GM19395 (cell line): Measurements from ENCODE around the gene LIG1.

ENCODE experiments used
- ATAC-seq: cut with Tn5 transposase; IDR thresholded peaks from one replicate; pipeline ENCODE4 v1.9.1; 2021; ENCODE audit warnings: mild to moderate bottlenecking, moderate library complexity; ENCODE audit not compliant: unreplicated experiment

LIG1 gene

GRCh38 chr19:48169939-48170803 is at the start of gene LIG1, which contains the start of gene ZSWIM9:
Gene LIG1 (minus strand): TSS chr19:48170344. CDS start chr19:48165566, 4,778 bp downstream.
Gene ZSWIM9 (plus strand): TSS chr19:48170680. CDS start chr19:48171803, 1,123 bp downstream.
- ATAC-seq = peak; percentile 77

DNA sequence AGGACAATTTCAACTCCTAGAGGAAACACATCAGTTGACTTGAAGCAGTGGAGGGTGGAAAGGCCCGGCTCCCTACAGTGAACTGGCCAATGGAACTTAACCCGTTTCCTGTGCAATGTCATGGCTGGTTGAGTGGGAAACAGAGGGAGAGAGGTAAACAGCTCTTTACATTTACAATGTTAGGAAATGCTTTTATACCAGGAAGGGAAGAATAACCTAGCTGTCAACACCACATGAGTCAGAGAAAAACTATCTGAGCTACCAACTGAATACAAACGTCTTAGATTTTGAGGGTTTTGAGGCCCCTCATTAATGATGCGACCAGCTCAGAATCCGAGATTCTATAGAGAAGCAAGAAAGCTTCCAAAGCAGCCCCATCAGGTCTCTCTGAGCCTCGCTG is 48.9 kb upstream of the LIG1 start:
- ATAC-seq = no peak

DNA sequence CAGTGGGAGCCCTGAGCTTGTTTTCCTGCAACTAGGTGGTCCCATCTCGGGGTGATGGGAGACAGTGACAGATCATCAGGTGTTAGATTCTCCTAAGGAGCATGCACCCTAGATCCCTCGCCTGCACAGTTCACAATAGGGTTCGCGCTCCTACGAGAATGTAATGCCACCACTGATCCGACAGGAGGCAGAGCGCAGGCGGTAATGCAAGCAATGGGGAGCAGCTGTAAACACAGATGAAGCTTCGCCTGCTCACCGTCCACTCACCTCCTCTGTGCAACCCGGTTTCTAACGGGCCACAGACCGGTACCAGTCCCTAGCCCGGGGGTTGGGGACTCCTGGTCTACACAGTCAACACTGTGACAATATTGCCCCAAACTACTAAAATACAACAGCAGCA is 46.8 kb upstream of the LIG1 start:
- no peak for ATAC-seq

DNA sequence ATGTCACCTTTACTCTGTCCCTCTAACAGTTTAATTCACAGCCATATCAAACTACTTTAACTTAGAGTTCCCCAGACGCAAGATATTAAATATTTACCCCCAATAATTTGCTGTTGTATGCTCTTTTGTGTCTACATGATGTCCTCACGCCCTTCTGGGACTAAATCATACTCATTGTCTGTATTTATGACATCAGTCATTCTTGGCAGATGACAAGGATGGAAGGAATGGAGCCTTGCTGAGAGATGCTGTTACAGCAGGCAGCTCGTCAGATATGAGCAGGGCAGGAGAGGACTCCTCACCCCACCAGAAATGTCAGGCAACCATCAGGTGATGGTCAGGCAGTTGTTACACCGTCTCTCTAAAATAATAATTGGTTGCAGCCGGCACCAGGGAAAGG is 43.8 kb upstream of the LIG1 start:
- ATAC-seq = no peak

DNA sequence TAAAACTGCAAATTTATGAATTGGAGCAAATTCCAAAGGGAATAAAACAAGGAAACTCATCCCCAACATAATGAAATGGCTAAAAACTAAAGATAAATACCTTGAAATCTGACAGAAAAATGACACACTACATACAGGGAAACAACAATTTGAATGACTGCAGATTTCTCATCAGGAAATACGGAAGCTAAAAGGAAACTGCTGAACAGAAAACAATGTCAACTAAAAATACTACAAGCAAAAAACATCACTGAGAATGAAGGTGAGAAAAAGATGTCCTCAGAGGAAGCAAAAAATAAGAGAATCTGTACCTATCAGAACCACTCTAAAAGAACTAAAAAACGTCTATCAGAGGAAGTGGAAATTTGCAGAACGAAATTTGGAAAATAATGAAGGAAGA is 39.9 kb upstream of the LIG1 start:
- no peak for ATAC-seq

DNA sequence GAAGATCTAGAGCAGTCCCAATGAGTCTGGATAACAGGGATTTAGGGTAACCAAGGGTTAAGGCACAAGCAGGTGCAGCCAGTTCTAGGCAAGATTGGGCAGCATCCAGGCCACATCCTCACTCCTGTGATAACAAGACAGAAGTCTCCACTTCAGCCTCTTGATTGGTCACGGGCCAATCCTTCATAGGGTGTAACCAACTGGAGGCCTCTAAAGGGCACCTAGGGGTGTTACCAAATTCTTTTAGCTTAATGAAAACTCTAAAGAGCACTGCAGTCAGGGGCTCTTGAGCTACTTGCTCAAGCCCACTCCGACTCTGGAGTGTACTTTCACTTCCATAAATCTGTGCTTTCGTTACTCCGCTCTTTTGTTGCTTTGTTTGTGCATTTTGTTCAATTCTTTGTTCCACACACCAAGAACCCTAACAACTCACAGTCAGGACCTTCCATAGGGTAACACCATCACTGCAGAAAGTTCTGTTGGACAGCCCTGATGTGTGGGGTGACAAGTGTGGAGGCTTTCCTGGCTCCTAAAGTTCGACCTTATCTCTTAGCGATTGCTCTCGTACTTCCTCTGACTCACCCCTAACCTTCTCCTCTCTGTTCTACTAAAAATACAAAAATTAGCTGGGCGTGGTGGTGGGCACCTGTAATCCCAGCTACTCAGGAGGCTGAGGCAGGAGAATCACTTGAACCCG is 36.4 kb upstream of the LIG1 start:
- no peak for ATAC-seq

DNA sequence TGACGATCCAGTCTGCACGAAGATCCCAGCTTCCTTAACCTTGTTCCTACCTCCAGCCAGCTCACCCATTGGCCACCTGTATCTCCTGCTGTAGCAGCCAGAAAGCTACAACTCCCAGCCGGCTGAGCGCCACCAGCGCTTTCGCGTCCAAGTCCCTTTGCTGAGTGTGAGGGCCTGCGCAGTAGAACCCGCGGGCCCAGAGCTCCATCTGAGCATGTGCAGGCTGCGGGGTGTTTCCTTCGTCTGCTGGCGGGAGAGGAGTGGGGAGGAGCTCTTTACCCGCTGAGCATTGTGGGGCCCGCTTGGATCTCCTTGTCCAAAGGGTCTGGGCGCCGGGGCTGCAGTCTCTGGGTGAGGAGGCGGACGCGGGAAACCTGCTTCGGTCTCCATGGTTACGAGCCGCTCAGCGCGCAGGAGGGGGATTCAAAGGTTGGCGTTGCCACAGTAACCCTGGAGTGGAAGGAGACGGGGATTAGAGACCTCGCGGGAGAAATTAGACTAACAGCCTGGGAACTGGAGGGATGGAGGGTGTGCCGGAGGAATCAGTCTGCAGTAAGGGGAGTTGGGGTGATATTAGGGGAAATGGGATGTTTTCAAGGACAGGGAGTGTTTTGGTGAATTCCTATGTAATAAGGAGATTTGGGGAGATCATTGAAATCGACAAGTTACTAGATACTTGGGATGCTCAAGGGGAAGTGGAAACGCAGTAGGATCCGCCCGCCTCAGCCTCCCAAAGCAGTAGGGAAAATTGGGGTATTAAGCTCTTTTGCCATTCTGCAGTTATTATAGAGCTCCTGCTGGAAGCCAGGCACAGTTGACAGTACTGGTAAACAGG is 33.9 kb upstream of the LIG1 start:
- peak; percentile 94 for ATAC-seq

DNA sequence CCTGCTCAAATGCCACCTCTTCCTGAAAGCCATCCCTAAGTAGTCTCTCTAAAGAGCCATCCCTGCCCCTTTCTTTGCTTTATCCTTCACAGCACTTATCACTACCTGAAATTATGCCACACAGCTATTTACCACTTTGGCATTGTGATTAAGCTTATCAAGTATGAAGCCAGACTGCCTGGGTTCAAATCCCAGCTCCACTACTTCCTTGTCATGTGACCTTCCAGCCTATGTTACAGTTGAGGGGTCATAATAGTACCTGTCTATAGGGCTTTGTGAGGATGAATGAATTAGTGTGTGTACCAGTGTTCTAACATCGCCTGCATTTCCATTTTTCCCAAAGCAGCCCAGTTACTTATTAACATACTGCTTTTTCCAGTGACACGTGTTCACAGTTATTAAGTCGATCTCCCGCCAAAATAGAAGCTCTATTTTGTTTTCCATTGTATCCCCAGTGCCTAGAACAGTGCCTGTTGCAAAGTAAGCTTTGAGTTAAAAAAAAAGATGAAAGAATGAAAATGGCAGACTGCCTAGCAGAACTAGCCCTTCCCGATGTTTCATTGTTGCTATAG is 33.2 kb upstream of the LIG1 start:
- no peak for ATAC-seq

GRCh38 chr19:48196933-48197665 is 27.0 kb upstream of the LIG1 start:
- ATAC-seq = no peak

GRCh38 chr19:48196321-48196763 is 26.2 kb upstream of the LIG1 start:
- ATAC-seq = no peak

DNA sequence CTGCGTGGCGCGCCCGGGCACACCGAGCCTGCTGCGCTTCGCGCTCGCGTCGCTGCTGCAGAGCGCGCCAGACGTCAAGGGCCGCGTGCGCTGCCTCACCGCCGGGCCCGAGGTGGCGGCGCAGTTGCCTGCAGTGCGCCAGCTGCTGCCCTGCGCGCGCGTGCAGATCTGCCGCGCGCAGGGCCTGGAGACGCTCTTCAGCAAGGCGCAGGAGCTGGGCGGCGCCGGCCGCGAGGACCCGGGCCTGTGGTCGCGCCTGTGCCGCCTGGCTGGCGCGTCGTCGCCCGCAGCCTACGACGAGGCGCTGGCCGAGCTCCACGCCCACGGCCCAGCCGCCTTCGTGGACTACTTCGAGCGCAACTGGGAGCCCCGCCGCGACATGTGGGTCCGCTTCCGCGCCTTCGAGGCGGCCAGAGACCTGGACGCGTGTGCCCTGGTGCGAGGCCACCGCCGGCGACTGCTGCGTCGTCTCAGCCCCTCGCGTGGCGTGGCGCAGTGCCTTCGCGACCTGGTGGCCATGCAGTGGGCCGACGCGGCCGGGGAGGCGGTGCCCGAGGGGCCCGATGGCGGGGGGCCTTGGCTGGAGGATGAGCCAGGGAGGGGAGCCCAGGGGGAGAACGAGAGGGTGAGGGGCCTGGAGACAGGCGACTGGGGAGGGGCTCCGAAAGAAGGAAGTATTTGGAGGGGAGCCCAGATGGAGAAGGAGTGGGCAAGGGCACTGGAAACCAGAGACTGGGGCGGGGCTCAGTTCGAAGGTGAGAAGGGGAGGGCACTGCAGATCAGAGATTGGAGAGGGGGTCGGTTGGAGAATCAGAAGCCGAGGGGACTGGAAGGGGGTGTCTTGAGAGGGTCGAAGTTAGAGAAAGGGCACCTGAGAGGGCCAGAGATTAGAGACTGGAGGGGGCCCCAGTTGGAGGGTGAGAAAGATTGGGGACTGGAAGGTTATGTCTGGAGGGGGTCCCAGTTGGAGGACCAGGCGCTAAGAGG is 25.0 kb upstream of the LIG1 start:
- no peak for ATAC-seq

GRCh38 chr19:48194041-48194843 is 24.1 kb upstream of the LIG1 start:
- no peak for ATAC-seq

DNA sequence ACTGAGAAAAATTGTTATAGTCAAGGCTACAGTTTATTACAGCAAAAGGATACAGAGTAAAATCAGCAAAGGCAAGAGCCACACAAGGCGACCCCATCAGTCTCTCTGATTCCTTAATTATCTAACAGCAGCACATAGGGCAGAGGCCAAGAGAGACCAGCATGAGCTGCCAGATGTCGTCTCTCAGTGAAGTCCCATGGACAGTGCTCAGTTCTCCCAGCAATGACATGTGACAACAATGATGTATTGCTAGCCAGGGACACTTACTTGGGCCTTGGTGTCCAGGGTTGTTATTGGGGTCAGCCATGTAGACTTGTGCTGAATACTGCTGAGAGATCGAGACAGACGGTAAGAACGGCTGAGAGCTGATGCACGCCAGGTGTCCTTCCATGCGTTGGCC is 22.6 kb upstream of the LIG1 start:
- ATAC-seq = no peak

- ATAC-seq = no peak
Measured at GRCh38 chr19:48190885-48191284, 20.7 kb upstream of the LIG1 start.

- no peak for ATAC-seq
Measured at GRCh38 chr19:48190288-48190884, 20.2 kb upstream of the LIG1 start.

DNA sequence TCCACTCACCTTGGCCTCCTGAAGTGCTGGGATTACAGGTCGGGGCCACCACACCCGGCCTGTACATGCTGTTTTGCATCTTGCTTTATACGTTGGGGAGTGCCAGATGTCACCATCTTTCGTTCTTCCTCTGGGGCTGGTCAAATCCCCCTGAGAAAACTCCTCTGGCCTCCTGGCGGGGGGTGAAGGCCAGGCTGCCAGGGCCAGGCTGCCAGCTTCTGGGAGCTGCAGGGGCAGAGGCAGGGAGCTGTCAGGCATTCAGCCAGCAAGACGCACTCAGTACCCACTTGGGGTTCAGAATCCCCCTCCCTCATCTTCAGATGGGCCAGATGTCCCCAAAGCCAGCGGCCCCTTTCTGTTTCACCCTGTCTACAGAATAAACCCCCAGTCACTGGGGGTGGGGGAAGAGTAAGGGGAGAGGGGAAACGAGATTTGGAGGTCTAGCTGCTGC is 16.4 kb upstream of the LIG1 start:
- ATAC-seq = peak; percentile 56

DNA sequence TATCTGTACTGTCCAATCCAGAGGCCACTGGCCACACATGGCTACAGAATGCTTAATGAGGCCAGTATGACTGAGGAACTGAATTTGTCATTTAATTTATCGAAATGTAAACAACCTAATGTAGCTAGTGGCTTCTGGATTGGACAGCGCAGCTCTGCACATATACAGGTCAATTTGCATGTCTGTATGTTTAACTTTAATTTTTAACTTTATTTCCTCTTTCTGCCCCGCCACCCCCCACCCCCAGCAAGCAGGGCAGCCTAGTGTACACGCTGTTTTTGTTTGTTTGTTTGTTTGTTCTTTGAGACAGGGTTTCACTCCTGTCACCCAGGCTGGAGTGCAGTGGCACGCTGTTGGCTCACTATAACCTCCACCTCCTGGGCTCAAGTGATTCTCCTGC is 15.9 kb upstream of the LIG1 start:
- peak; percentile 37 for ATAC-seq

DNA sequence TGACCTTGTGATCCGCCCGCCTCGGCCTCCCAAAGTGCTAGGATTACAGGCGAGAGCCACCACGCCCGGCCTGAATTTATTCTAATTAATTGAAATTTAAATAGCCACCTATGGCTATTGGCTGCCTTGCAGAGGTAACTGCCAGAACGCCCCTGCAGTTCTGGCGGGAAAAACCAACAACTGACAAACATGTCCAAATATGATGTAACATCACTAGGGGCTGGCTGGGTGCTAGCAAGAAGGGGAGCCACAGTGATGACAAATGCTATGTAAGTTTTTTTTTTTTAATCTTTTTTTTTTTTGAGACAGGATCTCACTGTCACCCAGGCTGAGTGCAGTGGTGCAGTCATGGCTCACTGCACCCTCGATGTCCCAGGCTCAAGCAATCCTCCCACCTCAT is 13.2 kb upstream of the LIG1 start:
- ATAC-seq = no peak
